Stimulated activated naive CD4-positive, alpha-beta T cell (primary cell): ENCODE results near the gene ABLIM2.

Experiments
- DNase-seq, 6 experiments: peaks; one replicate each; lab custom pipeline; 2025; lab: John Stamatoyannopoulos, UW

The ABLIM2 gene

DNA sequence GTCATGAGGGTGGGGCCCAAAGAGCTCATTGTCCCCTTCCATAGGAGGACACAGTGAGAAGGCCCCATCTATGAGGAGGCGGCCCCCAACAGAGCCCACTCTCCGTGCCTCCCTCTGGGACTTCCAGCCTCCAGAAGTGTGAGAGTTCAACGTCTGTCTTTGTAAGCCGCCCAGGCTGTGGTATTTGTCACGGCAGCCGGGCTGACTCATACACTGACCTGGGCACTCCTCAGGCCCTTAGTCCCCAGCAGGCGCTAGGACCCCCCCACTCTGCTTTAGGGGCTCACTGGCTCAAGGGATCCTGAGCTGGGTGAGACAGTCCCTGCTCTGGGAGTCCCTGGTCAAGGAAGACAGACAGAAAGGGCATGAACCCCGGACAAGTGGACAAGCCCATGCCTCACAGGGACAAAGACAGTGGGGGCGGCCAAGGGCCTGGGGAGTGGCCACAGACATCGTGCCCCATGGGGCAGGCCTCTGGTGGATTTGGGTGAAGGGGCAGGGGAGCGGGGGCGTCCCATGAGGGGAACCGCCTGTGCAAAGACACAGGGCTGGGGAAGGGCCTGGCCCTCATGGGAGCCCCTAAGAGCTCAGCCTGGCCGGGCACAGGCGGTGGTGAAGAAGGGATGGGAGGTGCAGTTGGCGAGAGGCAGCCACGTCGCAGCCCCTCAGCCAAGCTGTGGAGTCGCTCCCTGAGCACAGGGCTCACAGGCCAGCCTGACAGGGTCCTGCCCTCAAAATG, 21.5 kb downstream of the ABLIM2 start:
- DNase-seq = no peak

- no peak for DNase-seq
Measured at GRCh38 chr4:8136529-8136928, 22.1 kb downstream of the ABLIM2 start.

DNA sequence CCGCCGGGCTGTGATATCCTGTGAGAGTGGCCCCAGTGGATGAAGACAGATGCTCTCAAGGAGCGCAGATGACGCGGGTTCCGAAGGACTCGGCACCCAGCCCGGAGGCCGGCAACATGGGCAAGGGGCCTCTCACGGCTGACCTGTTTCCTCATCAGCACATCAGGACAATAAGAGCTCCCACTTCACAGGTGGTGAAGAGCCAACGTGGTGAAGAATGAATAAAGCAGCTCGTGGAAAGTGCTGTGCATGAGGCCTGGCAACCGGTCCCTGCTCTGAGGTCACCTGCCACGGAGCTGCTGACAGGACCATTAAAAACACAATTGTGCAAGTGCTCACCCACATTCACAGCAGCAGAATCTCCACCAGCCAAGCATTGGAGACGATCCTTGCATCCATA, 22.9 kb downstream of the ABLIM2 start:
- no peak for DNase-seq

- DNase-seq = no peak
Measured at GRCh38 chr4:8133897-8134563, 24.6 kb downstream of the ABLIM2 start.

DNA sequence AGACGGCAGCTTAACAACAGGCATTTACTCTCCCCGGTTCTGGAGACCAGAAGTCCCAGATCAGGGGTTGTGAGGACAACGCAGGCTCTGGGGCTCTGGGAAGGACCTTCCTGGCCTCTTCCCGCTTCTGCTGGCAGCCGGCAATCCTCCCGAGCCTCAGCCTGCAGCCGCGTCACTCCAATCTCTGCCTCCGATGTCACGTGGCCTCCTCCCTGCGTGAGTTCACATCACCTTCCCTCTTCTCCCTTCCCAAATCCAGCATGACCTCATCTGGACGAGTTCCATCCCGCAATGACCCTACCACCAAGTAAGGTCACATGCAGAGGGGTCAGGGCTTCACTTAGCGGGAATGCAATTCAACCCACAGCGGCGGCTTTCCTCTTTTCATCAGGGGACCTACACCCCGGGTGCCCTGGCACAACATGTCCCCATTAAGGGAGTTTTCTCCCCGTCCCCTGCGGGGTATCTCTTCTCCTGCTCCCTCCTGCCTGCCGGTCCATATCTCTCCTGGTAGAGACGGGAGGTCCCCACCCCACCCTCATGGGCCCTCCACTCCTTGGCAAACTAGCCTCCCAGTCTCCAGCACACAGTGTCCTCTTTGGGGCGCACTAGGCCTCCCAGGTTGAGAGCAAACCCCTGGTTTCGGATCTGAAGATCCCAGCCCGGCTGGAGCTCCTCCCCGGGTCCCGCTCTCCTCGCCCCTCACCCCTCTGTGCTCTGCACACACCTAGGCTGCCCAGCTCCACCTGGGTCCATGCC, 25.5 kb downstream of the ABLIM2 start:
- DNase-seq = no peak

GRCh38 chr4:8132400-8132799, 26.2 kb downstream of the ABLIM2 start:
- no peak for DNase-seq

DNA sequence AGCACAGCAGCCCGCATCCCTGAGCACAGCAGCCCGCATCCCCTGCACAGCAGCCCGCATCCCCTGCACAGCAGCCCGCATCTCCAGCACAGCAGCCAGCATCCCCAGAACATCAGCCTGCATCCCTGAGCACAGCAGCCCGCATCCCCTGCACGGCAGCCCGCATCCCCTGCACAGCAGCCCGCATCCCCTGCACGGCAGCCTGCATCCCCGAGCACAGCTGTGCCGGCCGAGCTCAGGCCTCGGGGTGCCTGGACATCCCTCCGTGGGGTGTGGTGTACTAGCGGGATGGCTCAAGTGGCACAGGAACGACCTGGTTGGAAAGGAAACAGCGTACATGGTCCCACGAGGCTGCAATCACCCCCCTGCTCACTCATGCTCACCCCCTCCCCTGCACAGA, 26.8 kb downstream of the ABLIM2 start:
- no peak for DNase-seq

GRCh38 chr4:8131210-8131609, 27.4 kb downstream of the ABLIM2 start:
- DNase-seq = no peak

- no peak for DNase-seq
Measured at GRCh38 chr4:8130346-8131066, 28.1 kb downstream of the ABLIM2 start.

GRCh38 chr4:8129785-8130184, 28.8 kb downstream of the ABLIM2 start:
- DNase-seq = no peak

DNA sequence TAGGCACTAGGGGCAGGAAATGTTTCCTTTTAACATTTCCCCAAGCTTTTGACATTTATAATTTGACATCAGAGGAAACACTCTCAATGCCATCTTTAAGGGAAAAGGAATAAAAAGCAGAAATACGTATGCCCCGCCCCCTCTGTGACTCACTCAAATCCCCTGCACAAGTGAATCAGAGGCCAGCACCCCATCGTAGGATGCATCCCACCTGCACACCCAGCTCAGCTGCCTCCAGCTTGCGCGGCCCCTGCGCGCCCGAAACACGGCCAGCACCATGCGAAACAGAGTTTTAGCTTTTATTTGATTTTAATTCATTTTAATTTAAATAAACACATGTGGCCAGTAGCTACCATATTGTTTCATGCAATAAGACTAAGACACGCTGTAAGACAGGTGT, 29.5 kb downstream of the ABLIM2 start:
- DNase-seq = no peak

- DNase-seq = no peak
Measured at GRCh38 chr4:8128100-8128856, 30.3 kb downstream of the ABLIM2 start.

- DNase-seq = no peak
Measured at GRCh38 chr4:8127051-8127826, 31.4 kb downstream of the ABLIM2 start.

- DNase-seq = no peak
Measured at GRCh38 chr4:8126523-8126922, 32.1 kb downstream of the ABLIM2 start.

DNA sequence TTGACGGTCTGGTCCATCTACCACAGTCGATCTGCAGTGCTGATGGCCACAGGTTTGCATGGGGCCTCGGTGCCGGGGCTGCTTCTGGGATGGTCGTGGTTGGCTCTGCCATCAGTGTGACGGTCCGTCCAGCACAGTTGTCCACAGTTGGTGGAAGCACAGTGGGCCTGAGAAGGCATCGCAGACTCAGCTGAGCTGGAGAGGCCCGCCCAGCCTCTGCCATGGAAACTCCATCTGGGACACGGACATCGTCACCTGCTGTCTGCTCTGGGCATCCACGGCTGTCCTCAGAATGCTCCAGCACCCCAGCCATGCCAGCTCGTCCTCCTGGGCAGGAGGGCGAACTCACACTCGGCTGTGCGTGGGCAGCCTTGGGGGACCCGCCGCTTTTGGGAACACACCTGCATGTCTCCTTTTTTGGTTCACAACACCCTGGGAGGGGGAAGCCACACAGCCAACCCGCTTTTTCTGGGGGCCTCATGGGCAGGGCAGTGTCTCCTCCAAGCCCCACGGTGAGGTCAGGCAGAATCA, 33.0 kb downstream of the ABLIM2 start:
- no peak for DNase-seq

DNA sequence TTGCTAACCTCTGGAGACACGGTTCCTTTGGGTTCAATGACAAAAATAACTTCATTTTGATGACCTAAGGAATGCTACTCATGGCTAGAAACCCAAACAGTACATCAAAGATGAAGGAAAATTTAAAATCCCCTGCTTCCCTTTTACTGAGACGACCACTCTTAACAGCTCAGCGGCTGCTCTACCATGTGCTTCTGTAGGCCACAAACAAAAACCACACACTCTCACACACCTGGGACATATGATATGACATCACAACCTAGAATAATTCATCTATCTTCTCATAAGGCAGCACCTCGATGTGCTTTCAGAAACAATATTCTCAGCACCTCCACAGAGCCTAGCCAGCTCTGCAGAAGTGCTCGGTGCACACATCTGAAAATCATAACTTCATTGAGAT, 34.7 kb downstream of the ABLIM2 start:
- no peak for DNase-seq

DNA sequence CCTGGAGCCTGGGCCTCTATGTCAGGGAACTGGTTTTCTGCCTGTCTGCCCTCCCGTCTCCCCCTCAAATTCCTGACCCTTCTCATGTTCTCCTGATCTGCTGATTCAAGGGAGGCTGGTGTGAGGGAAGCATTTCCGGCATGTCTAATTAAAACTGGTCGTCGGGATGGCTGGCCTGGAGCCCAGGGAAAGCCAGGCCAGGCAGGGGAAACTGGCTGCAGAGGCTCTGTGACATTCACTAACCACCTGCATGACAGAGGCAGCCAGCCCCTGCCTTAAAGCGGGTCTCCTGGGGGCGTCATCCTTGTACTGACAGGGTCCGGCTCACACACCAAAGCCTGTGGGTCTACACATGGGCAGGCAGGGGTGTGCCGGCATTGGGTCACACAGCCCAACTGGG, 35.2 kb downstream of the ABLIM2 start:
- DNase-seq = no peak

GRCh38 chr4:8122746-8123145, 35.9 kb downstream of the ABLIM2 start:
- DNase-seq = no peak

- no peak for DNase-seq
Measured at GRCh38 chr4:8121292-8122015, 37.2 kb downstream of the ABLIM2 start.

DNA sequence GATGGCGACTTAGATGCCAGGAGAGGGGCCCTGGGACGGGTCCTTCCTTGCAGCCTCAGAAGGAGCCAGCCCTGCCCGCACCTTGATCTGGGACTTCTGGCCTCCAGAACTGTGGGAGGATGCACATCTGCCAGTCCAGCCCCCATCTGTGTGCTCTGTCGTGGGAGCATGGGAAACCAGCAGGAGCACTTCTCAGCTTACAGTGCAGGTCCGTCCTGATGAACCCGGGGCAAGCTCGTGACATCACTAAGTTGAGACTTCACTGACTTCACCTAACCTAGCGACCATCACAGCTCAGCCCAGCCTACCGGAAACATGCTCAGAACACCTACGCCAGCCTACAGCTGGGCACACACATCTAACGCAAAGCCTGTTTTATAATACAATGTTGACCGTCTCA, 38.1 kb downstream of the ABLIM2 start:
- no peak for DNase-seq
